GM21619 (cell line): ENCODE data around the gene CDC23.
"Not testable (repeated sequence)": the region's sequence is repeated elsewhere in the genome, so short reads cannot be mapped to it uniquely, and the experiment has no call there.

Experiments
- ATAC-seq: cut with Tn5 transposase; IDR thresholded peaks from one replicate; pipeline ENCODE4 v1.9.1; 2021; ENCODE audit not compliant: unreplicated experiment

The CDC23 gene

DNA sequence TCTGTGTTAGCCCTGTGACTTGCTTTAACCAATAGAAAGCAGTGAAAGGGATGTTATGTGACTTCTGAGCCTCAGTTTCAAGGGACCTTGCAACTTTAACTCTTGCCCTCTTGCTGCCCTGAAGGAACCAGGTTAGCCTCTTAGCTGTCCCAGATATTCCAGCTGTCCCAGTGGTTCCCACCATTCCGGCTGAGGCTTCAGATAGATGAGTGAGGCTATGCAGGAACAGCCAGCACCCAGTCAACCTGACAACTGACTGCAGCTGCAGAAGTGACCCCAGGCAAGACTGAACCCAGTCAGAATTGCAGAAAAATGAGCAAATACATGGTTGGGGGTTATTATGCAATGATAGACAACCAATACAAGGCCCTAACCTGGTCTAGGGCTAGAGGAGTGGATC is 10.4 kb upstream of the CDC23 start:
- no peak for ATAC-seq

DNA sequence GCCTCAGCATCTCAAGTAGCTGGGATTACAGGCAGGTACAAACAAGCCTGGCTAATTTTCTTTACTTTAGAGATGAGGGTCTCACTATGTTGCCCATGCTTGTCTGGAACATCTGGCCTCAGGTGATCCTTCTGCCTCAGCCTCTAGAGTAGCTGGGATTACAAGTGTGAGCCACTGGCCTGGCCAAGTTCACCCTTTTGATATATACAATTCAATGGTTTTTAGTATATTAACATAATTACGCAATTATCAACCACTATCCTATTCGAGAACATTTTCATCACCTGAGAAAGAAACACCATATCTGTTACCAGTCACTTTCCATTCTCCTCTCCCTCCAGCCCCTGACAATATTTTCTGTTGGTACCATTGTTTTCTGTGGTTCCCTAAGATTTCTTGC is 3.7 kb upstream of the CDC23 start:
- ATAC-seq: no peak

DNA sequence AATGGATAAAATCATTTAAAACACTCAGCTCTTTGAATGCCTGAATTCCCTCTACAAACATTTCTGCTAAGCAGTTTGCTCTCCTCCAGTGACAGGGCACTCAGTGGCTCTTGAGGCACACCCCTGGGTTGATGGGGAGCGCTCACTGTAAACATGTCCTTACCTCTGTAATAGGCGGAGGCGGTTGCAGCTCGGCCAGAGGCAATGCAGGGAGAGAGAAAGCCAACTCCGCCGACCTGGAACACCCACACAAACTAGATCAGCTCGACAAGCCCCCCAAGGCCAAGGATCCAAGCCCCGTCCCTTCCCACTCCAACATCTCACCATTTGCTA is 329 bp downstream of the CDC23 start:
- peak; percentile 2 for ATAC-seq

DNA sequence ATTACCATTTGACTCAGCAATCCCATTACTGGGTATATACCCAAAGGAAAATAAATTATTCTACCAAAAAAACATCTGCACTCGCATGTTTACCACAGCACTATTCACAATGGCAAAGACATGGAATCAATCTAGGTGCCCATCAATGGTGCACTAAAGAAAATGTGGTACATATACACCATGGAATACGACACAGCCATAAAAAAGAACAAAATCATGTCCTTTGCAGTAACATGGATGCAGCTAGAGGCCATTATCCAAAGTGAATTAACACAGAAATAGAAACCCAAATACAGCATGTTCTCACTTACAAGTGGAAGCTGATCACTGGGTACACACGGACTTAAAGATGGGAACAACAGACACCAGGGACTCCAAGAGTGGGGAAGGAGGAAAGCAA is 2.1 kb downstream of the CDC23 start:
- ATAC-seq: no peak

DNA sequence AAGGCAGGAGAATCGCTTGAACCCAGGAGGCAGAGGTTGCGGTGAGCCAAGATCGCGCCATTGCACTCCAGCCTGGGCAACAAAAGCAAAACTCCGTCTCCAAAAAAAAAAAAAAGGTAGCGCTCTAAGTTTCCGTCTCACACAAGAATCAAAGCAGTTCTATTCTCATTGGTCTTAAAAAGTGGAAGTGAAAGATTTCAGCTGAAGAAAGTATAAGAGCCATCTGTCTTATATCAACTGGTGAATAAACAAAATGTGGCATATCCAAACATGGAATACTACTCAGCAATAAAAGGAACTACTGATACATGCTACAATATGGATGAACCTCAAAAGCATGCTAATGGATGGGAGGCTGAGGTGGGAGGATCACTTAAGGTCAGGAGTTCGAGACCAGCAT is 19.3 kb downstream of the CDC23 start:
- not testable (repeated sequence) for ATAC-seq

DNA sequence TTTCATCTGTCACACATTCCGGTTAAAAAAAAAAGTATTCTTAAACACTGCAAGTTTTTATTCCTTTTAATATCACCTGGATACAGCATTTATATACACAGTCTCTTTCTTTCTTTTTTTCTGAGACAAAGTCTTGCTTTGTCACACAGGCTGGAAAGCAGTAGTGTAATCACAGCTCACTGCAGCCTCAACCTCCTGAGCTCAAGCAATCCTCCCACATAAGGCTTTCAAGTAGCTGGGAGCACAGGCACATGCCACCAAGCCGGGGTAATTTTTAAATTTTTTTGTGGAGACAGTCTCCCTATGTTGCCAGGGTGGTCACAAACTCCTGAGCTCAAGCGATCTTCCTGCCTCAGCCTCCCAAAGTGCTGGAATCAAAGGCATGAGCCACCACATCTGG is 20.3 kb downstream of the CDC23 start:
- ATAC-seq: no peak

DNA sequence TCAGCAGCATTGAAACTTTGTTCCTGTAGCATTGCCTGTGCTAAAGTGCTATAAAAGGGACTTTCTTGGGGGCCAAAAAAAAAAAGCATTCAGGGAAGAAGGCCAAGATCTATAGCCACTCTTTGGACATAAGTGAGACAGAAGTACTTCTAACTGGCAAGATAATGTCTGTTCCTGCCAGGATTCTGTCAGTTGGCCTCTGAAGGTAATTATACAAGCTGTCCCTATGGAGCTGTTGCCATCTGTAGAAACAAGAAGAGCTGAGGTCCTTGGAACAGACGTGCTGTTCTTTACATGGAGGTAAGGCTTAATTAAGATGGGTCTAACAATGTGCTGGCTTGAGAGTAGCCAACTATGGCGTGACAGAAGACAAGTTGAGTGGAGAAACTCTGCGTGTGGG is 24.5 kb downstream of the CDC23 start:
- no peak for ATAC-seq

DNA sequence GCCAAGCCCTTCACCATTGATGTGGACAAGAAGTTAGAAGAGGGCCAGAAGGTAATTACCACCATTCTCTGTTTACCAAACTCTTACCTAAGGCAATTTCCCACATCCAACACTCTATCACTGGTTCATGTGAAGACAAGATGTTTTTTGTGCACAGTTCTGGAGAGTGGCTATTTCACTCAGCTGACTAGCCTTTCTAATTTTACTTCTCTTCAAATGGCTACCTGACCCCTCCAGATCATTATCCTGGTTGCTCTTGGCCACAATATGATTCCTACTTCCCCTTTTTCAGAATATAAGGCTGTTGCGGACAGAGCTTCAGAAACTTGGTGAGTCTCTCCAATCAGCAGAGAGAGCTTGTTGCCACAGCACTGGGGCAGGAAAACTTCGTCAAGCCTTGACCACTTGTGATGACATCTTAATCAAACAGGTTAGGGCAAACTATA is 27.1 kb downstream of the CDC23 start:
- ATAC-seq: no peak

DNA sequence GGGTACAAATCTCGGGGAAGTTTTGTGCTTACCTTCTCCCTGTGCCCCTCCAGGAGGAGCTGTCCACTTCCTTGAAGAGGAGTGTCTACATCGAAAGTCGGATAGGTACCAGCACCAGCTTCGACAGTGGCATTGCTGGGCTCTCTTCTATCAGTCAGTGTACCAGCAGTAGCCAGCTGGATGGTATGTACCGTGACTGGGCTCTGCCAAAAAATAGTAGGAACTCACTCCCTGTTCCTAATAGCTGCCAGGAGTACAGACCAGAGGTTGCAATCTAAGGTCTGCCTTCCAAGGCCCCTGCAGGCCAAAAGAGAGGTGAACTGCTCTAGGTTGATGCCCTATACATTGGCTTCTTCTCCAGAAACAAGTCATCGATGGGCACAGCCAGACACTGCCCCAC is 30.3 kb downstream of the CDC23 start:
- ATAC-seq: no peak

DNA sequence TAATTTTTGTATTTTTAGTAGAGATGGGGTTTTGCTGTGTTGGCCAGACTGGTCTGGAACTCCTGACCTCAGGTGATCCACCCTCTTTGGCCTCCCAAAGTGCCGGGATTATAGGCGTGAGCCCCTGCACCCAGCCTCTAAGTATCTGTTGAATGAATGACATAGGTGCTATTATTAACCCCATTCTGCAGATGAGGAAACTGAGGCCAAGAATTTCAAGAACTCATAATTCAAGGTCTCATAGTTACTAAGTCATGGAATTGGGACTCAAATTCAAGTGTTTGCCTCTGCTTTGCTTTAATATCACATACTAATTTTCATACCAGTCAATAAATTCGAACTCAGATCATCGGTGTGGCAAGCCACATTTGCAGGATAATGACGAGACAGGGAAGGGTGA is 32.3 kb downstream of the CDC23 start:
- ATAC-seq: no peak

DNA sequence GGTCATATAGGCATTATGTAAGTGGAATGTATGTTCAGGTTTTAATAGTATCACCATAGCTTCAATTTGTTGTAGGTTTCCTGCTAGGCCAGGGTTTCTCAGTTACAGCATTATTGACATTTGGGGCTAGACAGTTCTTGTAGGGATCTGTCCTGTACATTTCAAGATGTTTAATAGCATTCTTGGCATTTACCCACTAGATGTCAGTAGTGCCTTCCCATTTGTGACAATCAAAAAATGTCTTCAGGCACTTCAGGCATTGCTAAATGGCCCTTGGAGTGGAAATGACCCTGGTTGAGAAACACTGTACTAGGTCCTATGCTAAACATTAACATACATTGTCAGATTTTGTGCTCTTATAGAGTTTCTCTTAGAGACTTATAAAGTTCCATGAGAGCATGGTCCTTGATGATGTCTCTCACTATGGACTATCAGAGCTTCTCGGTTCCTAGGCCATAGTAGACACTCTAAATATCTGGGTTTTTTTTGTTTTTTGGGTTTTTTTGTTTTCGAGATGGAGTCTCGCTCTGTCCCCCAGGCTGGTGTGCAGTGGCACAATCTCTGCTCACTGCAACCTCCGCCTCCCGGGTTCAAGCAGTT is 32.8 kb downstream of the CDC23 start:
- ATAC-seq: no peak

DNA sequence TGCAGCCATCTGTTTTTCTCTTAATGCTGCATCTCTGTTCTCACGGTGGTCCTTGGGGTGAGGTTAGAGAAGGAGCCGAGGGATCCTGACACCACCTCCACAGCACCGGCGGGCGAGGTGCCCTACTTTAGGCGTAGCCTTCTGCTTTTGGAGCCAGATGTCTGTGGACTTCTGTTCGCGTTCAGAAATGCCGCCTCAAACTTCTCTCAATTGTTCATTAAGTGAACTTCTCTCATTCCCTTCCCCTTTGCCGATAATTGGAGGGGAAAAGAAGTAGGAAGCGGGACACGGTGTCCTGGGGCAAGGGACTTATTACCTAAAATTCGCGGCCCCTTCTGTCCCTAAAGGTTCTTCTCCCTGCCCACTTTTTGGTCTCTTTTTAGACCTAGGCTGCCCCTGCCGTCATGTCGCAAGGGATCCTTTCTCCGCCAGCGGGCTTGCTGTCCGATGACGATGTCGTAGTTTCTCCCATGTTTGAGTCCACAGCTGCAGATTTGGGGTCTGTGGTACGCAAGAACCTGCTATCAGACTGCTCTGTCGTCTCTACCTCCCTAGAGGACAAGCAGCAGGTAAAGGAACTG is 33.8 kb downstream of the CDC23 start:
- ATAC-seq: no peak

DNA sequence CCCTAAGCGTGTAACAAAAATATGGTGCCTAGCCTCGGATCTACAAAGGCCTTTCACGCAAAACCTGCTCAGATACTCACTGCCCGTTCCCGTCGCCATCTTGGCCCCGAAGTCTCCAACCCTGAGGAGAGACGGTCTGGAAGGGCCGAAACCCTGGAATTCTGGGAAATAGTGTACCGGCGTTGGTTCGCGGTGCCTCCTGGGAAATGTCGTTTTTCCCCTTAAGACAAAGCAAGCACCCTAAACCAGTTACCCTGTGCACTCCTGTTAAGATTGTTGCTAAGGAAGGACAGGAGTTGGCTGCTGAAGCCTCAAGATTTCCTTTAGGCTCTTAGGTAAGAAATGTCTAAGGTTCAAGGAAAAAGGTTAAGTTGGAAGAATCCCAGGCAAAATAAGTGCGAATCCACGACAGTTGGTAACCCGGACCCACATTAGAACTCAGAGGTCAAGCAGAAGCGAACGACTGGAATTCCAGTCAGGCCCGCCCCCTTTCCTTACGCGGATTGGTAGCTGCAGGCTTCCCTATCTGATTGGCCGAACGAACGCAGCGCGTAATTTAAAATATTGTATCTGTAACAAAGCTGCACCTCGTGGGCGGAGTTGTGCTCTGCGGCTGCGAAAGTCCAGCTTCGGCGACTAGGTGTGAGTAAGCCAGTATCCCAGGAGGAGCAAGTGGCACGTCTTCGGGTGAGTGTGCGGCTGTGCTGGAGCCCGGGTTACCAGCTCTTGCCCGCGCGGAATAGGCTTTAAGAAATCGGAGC is 34.4 kb downstream of the CDC23 start, which contains the start of the genes BRD8 and KIF20A:
TSS of gene BRD8 (minus strand) at position 115 of the 761 bp plus-strand sequence. CDS start at position 99, 16 bp downstream.
TSS of gene KIF20A (plus strand) at position 597 of the 761 bp plus-strand sequence. CDS start 569 bp downstream, outside the sequence.
- peak; percentile 86 for ATAC-seq

DNA sequence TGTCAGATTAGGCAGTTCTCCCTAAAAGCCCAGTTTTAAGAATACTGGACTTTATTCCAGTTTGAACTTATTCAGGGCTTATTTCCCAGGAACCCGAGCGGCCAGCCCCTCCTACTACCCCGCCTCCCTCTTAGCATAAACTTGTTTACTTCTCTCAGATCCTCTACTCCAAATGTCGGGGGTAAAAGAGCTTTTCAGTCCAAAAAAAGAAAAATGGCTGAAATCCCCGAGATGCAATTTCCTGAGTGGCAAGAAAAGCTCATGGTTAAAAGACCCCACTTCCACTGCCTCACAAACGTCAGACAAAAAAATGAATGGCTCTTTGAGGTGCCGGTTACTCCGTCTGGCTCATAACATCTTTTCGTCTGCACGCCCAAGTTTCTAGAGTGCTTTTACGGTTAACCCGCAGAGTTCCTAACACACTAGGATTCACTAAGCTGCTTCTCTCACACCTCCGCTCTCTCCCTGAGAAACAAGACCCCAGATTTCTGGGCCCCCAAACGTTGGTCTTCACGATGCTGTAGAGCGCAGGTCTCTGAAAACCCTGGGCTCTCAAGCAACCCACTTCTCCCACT is 35.1 kb downstream of the CDC23 start:
- no peak for ATAC-seq

DNA sequence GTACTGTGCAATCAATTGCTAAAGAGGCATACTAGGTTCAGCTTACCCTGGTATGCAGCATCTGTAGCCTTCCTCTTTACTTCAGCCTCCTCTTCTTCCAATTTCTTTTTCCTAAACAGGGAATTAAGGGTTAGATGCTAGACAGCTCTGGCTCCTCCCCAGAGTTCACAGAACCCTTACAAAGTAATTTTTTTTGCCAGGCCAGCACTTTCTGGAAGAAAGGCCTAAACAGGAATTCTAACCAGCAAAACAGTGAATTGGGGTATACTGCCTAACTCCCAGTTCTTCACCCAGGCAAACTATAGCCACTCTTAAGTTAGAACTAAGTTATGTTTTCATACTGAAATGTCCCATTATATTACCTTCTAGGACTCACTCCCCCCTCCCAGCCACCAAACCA is 42.8 kb downstream of the CDC23 start:
- no peak for ATAC-seq

DNA sequence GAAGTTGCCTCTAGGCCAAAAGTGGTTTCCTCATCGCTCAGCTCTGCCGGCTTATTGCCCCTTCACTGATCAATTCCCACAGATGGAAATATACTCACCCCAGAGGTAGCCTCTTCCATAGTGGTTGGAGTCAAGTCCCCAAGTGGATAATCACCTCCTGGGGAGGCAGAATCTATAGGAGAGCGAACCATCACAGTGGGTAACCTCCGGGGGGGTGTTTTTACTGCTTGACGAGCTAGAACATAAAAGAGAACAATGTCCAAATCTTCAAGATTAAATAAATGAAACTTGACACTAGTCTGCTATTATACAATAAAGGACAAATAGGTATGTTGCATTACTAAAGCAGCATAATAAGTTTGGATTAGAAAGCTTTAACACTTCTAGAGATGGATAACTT is 44.0 kb downstream of the CDC23 start:
- ATAC-seq: no peak

DNA sequence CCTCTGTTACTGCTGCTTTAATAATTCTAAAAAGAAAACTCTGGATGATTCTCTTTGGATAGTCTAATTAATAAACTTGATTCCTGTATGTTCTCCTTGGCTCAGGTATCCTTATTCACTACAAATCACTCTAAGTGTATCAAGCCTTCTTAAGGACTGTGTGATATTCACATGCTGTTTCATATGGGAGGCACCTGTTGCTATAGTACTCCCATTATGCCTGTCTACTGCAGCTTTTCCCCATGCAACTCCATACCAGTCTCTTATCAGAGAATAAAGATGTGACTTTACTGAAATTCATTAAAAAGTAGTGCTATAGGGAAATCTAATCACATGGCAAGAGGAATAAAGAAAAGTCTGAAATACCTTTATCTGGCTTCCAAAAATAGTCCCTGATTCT is 49.4 kb downstream of the CDC23 start:
- no peak for ATAC-seq

DNA sequence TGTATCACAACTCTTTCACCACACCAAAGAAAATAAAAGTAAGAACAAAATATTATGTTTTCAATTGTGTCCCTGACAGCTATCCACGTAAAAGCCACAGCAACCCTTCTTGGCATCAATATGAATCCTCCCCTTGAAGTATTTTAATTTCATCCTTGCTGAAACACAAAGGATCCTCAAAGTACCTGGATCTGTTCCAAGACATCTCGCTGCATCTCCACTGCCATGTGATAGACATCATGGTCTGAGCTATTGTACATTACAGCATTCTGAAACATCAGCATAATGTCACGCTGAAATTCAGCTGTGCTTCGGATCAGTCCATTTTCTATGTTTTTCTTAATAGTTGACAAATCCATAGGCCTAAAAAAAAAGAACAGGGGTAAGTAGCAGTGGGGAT is 52.4 kb downstream of the CDC23 start:
- ATAC-seq: no peak

DNA sequence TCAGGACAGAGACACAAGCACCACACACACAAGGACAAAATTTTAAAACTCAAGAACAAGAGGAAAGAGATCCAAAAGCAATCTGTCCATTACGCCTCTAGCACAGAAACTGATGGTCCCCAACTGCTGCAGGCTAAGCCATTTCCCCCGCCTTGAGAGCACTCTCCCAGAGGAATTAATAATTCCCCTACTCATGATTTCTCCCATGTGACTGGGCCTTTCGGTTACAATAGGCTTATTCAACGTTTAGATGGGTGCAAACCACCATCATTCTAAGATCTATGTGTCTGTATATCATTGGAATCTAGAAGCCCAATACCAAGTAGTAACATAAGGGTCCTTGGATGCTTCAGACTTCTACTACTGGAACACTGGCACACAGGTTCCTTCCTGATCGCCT is 53.5 kb downstream of the CDC23 start:
- ATAC-seq: no peak

DNA sequence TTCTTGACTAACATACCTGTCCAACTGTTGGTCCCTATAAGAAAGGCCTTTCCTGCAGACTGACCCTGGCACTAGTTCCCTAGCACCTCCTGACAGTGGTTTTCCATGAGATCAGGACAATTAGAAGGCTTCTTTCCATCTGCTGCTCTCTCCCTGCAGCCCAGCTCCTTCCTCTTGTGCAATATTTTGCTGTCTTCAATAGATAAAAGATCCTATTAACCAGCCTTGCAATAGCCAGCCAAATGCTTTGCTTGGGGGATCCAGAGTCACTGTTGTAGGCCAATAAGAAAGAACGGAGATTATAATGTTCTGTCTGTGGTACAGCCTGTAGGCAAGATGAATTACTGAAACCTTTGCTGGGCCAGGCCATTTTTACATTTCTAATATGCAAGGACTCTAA is 55.5 kb downstream of the CDC23 start:
- no peak for ATAC-seq

DNA sequence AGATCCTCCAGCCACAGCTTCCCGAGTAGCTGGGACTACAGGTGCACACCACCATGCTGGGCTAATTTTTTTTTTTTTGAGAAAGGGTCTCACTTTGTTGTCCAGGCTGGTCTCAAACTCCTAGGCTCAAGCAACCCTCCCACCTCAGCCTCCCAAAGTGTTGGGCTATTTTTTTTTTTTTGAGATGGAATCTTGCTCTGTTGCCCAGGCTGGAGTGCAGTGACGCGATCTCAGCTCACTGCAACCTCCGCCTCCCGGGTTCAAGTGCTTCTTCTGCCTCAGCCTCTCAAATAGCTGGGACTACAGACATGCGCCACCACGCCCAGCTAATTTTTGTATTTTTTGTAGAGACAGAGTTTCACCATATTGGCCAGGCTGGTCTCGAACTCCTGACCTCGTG is 57.1 kb downstream of the CDC23 start:
- not testable (repeated sequence) for ATAC-seq

DNA sequence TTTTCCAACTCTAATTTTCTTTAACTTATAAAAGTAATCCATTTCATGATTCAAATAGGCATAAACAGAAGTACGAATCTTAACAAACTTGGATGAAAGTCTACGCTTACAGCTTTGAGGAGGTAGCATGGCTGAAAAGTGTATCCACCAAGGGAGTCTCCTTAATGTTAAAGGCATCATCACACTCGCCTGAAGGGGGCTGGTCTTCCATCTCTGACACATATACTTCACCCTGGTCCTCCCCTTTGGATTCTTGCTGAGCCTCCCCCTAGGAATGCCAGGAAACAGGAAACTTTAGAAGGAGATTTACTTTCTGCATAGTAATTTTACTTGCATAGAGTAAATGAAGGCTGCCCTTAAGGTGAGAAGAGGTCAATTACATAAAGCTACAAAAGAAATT is 63.6 kb downstream of the CDC23 start:
- ATAC-seq: no peak
